Measurements from ENCODE around the gene UBE2Q1. TPM values are rescaled to one million over a fixed set of nuclear protein-coding genes. Genes with fewer than 3 reads are reported as not detected.

UBE2Q1 gene
- total and polyA plus RNA-seq, 2 experiments from 2014 or later, result 15.5 to 33.0 TPM

- Histone ChIP-seq H3K79me2 (replicated peaks; ENCODE audit: insufficient read depth) (no peaks in the 10 kb centered on the region), H3K9me2 (ENCODE audit: insufficient read depth) (no peaks in the 10 kb centered on the region), H2AFZ (no peak overlapping the region), H3K36me3 (ENCODE audit: insufficient read depth) (peaks cover 6% of the 10 kb centered on the region), H3K27me3 (ENCODE audit: insufficient read depth) (no peaks in the 10 kb centered on the region), H4K20me1 (replicated peaks; ENCODE audit: insufficient read depth) (peaks cover 8% of the 10 kb centered on the region; the same call in 1 of the 2 replicates), H3K4me3 (no peak overlapping the region), H3K4me2 (no peak overlapping the region), H3K27ac (ENCODE audit: low read depth) (no peak overlapping the region), H3K4me1 (ENCODE audit: insufficient read depth) (peaks cover 3% of the 10 kb centered on the region; the same call in 1 of the 2 replicates), H3F3A (replicated peaks; ENCODE audit: low read depth) (no peaks in the 10 kb centered on the region)
- Mint-ChIP-seq H3K27ac (no peak overlapping the region), H3K9me3 (no peaks in the 10 kb centered on the region), H3K4me3 (no peak overlapping the region), H3K36me3 (ENCODE audit: low read depth) (peaks cover 47% of the 10 kb centered on the region), H3K27me3 (ENCODE audit: insufficient read depth, low read depth, poor library complexity) (peaks cover 25% of the 10 kb centered on the region), H3K4me1 (peaks cover 23% of the 10 kb centered on the region)
- no peak for DNase-seq (ENCODE audit: low spot score)
- no peak for TF ChIP-seq JUNB (IDR thresholded peaks at IDR 0.05; ENCODE audit: unreplicated experiment)
- 0 out of 2 replicates have a peak, but pooled peaks have one; percentile 2 for TF ChIP-seq POLR2AphosphoS5 (IDR thresholded peaks at IDR 0.05; ENCODE audit: low read depth)
- ATAC-seq, result no peak
These were observed 19.0 kb upstream of the UBE2Q1 start for GRCh38 chr1:154577346-154578057.

GRCh38 chr1:154575951-154576566, 17.6 kb upstream of the UBE2Q1 start:
- Histone ChIP-seq H3K36me3 (ENCODE audit: insufficient read depth) (0 out of 2 replicates have a peak, but pooled peaks cover 4% of the 10 kb centered on the region), H2AFZ (no peak overlapping the region), H4K20me1 (replicated peaks; ENCODE audit: insufficient read depth) (peaks cover 7% of the 10 kb centered on the region; the same call in 1 of the 2 replicates), H3K9me2 (ENCODE audit: insufficient read depth) (no peaks in the 10 kb centered on the region), H3K27me3 (ENCODE audit: insufficient read depth) (no peaks in the 10 kb centered on the region), H3K27ac (ENCODE audit: low read depth) (no peak overlapping the region), H3K79me2 (replicated peaks; ENCODE audit: insufficient read depth) (no peaks in the 10 kb centered on the region), H3K4me1 (ENCODE audit: insufficient read depth) (peaks cover 7% of the 10 kb centered on the region; the same call in 1 of the 2 replicates), H3K4me3 (no peak overlapping the region), H3F3A (replicated peaks; ENCODE audit: low read depth) (no peaks in the 10 kb centered on the region), H3K4me2 (no peak overlapping the region)
- peaks cover 31% of the 10 kb centered on the region for H3K27me3 Mint-ChIP-seq (ENCODE audit: insufficient read depth, low read depth, poor library complexity)
- no peaks in the 10 kb centered on the region for H3K9me3 Mint-ChIP-seq
- peaks cover 28% of the 10 kb centered on the region for H3K4me1 Mint-ChIP-seq
- ATAC-seq (no peak), DNase-seq (ENCODE audit: low spot score) (no peak)
- H3K4me3 Mint-ChIP-seq, result no peak overlapping the region
- peaks cover 38% of the 10 kb centered on the region for H3K36me3 Mint-ChIP-seq (ENCODE audit: low read depth)
- TF ChIP-seq NANOG (IDR thresholded peaks at IDR 0.05; ENCODE audit: borderline replicate concordance) (no peak), STAT1 (IDR thresholded peaks at IDR 0.05; ENCODE audit: unreplicated experiment) (no peak), EZH2 (IDR thresholded peaks at IDR 0.05; ENCODE audit: low read depth, unreplicated experiment) (no peak), CTCF (conservative IDR thresholded peaks at IDR 0.05; ENCODE audit: low read depth in 2 of 2) (no peak), POLR2AphosphoS5 (IDR thresholded peaks at IDR 0.05; ENCODE audit: low read depth) (no peak), ZNF462 (CRISPR knock-in tag; IDR thresholded peaks at IDR 0.05) (no peak), CREB1 (CRISPR knock-in tag; IDR thresholded peaks at IDR 0.05; ENCODE audit: low read depth) (no peak), EZH2phosphoT487 (IDR thresholded peaks at IDR 0.05; ENCODE audit: unreplicated experiment) (no peak)
- H3K27ac Mint-ChIP-seq, result no peak overlapping the region; the same call in 1 of the 2 replicates

Data from GM23338 (cell line).